22Rv1 (cell line): ENCODE measurements around the gene MMP24.

Experiments
- CTCF ChIP-seq: fragments of 450-650 bp; IDR thresholded peaks from 2 replicates; pipeline ENCODE4 v1.5.1; 2017; ENCODE audit warnings: mild to moderate bottlenecking
- ZFX ChIP-seq: fragments of 450-650 bp; IDR thresholded peaks from 2 replicates; pipeline ENCODE4 v1.6.1; 2017; ENCODE audit warnings: antibody characterized with exemption, borderline replicate concordance

GRCh38 chr20:35286899-35287508, 60.5 kb downstream of the MMP24 start:
- TF ChIP-seq CTCF, result no peak
- no peak for TF ChIP-seq ZFX
